GM12864 (cell line): ENCODE results near the gene PRPF8.

ENCODE experiments used
- DNase-seq: peaks from one replicate; pipeline ENCODE4 v3.0.0-alpha.2; 2011; ENCODE audit warnings: low read depth
- H3K4me3 ChIP-seq: 2 replicates; pipeline ENCODE4 v1.5.1; 2011; ENCODE audit warnings: mild to moderate bottlenecking, low read depth, low read length, control low read depth
- TF ChIP-seq, protein P1 (sequence below): IDR thresholded peaks from 2 replicates; pipeline ENCODE4 v1.5.1; 2011; ENCODE audit warnings: low read depth, mild to moderate bottlenecking, moderate library complexity, low read length, control low read depth, inconsistent platforms; ENCODE audit errors: missing control alignments

Gene PRPF8

DNA sequence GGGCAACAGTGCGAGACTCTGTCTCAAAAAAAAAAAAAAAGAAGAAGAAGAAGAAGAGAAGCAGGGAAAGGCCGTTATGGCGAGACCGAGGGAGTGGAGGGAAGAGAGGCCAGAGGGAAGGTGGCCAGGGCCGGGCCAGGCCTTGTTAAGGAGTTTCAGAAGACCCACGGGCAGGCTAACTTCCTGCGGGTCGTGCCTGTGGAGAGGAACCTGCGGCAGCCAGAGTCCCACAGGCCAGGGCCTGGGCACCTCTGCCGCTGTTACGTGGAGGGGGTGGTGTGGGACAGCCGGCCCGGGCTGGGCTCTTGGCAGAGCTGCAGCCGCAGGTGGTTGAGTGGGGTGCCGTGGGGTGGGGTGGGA is 45.3 kb upstream of the PRPF8 start:
- TF ChIP-seq, protein P1, sequence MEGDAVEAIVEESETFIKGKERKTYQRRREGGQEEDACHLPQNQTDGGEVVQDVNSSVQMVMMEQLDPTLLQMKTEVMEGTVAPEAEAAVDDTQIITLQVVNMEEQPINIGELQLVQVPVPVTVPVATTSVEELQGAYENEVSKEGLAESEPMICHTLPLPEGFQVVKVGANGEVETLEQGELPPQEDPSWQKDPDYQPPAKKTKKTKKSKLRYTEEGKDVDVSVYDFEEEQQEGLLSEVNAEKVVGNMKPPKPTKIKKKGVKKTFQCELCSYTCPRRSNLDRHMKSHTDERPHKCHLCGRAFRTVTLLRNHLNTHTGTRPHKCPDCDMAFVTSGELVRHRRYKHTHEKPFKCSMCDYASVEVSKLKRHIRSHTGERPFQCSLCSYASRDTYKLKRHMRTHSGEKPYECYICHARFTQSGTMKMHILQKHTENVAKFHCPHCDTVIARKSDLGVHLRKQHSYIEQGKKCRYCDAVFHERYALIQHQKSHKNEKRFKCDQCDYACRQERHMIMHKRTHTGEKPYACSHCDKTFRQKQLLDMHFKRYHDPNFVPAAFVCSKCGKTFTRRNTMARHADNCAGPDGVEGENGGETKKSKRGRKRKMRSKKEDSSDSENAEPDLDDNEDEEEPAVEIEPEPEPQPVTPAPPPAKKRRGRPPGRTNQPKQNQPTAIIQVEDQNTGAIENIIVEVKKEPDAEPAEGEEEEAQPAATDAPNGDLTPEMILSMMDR, result no peak
- no peak overlapping the region for H3K4me3 ChIP-seq
- DNase-seq, result no peak

DNA sequence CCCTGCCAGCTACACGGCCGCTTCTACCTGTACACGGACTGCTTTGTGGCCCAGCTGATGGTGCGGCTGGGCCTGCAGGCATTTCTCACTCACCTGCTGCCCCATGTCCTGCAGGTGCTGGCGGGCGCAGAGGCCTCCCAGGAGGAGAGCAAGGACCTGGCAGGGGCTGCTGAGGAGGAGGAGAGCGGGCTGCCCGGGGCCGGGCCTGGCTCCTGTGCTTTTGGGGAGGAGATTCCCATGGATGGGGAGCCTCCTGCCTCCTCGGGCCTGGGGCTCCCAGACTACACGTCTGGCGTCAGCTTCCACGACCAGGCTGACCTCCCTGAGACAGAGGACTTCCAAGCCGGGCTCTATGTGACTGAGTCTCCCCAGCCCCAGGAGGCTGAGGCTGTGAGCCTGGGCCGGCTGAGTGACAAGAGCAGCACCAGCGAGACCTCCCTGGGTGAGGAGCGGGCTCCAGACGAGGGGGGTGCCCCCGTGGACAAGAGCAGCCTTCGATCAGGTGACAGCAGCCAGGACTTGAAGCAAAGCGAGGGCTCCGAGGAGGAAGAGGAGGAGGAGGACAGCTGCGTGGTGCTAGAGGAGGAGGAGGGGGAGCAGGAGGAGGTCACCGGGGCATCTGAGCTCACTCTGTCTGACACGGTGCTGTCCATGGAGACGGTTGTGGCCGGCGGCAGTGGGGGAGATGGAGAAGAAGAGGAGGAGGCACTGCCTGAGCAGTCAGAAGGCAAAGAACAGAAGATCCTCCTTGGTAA is 43.4 kb upstream of the PRPF8 start:
- DNase-seq, result no peak
- TF ChIP-seq, protein P1, result no peak
- no peak overlapping the region for H3K4me3 ChIP-seq

DNA sequence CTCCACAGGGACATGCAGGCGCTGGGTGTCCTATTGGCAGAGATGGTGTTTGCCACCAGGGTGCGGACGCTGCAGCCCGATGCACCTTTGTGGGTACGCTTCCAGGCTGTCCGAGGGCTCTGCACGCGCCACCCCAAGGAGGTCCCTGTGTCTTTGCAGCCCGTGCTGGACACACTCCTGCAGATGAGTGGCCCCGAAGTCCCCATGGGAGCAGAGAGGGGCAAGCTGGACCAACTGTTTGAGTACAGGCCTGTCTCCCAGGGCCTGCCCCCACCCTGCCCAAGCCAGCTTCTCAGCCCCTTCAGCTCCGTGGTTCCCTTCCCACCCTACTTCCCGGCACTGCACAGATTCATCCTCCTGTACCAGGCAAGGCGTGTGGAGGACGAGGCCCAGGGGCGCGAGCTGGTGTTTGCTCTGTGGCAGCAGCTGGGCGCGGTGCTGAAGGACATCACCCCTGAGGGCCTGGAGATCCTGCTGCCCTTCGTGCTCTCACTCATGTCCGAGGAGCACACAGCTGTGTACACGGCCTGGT is 42.7 kb upstream of the PRPF8 start:
- no peak for DNase-seq
- H3K4me3 ChIP-seq, result no peak overlapping the region
- TF ChIP-seq, protein P1, result no peak

DNA sequence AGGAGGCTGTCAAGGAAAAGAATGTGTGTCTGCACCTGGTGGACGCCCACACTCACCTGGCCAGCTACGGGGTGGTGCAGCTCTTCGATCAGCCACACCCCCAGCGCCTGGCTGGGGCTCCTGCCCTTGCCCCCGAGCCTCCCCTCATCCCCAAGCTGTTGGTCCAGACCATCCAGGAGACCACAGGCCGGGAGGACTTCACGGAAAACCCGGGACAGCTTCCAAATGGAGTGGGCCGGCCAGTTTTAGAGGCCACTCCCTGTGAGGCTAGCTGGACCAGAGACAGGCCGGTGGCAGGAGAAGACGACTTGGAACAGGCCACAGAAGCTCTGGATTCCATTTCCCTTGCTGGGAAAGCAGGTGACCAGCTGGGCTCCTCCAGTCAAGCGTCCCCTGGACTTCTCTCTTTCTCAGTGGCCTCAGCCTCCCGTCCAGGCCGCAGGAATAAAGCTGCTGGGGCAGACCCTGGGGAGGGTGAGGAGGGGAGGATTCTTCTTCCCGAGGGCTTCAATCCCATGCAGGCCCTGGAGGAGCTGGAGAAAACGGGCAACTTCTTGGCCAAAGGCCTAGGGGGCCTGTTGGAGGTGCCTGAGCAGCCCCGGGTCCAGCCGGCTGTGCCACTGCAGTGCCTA is 42.1 kb upstream of the PRPF8 start:
- no peak for DNase-seq
- TF ChIP-seq, protein P1, result no peak
- H3K4me3 ChIP-seq, result no peak overlapping the region

DNA sequence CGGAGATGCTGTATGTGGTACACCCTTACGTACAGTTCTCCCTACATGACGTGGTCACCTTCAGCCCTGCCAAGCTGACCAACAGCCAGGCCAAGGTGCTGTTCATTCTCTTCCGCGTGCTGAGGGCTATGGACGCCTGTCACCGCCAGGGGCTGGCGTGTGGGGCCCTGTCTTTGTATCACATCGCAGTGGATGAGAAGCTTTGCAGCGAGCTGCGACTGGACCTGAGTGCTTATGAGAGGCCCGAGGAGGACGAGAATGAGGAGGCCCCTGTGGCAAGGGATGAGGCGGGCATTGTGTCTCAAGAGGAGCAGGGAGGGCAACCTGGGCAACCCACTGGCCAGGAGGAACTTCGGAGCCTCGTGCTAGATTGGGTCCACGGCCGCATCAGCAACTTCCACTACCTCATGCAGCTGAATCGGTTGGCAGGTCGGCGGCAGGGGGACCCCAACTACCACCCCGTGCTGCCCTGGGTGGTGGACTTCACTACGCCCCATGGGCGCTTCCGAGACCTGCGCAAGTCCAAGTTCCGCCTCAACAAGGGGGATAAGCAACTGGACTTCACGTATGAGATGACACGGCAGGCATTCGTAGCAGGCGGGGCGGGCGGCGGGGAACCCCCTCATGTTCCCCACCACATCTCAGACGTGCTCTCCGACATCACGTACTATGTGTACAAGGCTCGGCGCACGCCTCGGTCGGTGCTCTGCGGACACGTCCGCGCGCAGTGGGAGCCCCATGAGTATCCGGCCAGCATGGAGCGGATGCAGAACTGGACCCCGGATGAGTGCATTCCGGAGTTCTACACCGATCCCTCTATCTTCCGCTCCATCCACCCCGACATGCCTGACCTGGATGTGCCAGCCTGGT is 41.2 kb upstream of the PRPF8 start:
- no peak for DNase-seq
- peak overlapping the region; percentile 72; the same call in 1 of the 2 replicates for H3K4me3 ChIP-seq
- TF ChIP-seq, protein P1, result no peak

DNA sequence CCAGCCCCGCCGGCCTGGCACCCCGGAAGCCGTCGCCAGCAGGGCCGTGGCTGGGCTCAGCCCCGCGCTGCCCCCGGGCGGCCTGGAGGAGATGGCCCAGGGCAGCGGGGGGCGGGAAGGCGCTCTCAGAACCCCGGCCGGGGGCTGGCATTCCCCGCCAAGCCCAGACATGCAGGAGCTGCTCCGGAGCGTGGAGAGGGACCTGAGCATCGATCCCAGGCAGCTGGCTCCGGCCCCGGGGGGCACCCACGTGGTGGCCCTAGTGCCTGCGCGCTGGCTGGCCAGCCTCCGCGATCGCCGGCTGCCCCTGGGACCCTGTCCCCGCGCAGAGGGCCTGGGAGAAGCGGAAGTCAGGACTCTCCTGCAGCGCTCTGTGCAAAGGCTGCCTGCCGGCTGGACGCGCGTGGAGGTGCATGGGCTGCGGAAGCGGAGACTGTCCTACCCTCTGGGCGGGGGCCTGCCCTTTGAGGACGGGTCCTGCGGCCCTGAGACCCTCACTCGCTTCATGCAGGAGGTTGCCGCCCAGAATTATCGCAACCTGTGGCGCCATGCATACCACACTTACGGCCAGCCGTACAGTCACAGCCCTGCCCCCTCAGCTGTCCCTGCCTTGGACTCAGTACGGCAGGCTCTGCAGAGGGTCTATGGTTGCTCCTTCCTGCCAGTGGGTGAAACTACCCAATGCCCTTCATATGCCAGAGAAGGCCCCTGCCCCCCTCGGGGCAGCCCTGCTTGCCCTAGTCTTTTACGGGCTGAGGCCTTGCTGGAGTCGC is 40.4 kb upstream of the PRPF8 start:
- TF ChIP-seq, protein P1, result no peak
- DNase-seq, result no peak
- H3K4me3 ChIP-seq, result peak overlapping the region; percentile 72
